NCI-H69 (cell line): Measurements from ENCODE around the gene TEX10.

Source experiments
- DNase-seq: peaks from one replicate; lab custom pipeline; 2025; lab: John Stamatoyannopoulos, UW

Gene TEX10

GRCh38 chr9:100284247-100284646, 68.5 kb downstream of the TEX10 start:
- DNase-seq = no peak

DNA sequence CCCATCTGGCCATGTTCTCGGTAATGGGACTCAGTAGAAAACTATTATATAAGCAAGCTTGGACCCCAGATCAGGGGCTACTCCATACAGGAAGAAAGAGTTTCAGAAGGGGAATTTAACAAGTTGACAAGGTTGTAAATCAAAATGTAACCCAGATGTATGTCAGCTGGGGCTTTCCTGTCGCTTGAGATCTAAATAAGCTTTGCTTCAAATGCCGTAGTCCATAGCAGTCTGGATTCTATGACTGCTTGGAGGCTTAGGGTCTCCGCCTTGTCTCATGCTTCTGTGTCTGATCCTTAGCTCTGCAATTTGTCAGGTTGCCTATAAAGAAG, 70.4 kb downstream of the TEX10 start:
- DNase-seq = no peak

GRCh38 chr9:100281676-100282387, 70.9 kb downstream of the TEX10 start:
- DNase-seq = no peak

- no peak for DNase-seq
These were observed 71.7 kb downstream of the TEX10 start for GRCh38 chr9:100281066-100281465.

DNA sequence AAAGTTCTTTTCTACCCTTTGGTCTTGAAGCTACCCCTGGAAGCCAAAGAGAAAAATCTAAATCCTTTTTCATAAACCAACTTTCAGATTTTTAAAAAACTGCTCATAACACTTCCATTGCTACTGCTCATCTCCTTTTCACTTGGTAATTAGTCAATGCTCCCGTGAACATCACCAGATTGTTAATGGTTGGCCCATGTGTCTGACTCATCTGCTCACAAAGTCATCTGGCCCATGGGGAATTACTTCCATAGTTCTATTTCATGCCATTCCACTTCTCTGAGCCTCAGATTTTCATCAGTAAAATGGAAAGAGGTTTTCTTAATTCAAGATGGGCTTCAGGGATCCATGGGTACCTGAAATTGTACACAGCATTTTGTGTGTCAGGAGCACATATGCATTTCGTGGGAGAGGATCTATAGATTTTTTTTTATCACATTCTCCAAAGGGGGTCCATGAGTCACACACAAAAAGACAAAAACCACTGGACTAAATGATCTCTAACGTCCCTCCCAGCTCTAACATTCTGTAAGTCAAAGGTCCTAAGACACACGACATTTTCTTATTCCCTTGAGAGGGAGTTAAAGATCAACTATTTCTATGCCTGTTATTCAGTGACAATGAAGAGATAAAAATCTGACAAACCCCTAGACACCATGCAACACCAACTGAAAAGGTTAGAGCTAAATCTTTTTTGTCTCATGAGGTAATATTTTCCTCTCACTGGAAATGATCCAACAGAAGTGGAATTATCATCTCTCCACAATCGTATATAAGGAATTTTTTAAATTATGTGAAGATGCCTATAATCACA, 75.4 kb downstream of the TEX10 start:
- DNase-seq = no peak

- DNase-seq = no peak
These were observed 83.1 kb downstream of the TEX10 start for GRCh38 chr9:100269656-100270055.

- DNase-seq = no peak
These were observed 84.5 kb downstream of the TEX10 start for GRCh38 chr9:100268271-100268670.

DNA sequence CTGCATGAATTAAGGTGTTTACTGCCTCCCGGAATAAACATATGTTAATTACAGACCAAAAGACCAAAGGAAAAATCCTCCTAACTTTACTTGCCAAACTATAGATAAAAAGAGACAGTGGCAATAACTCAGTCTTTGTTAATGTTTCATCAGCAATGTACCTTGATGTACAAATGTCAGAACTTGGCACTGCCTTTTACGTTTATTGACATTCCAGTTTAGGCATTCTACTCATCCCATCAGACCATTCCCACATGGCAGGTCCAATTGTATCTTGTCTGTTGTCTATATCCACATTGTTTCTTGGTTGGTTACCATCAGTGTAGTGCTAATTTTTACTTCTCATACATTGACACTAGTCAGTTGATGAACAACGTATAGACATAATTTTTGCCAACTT, 85.5 kb downstream of the TEX10 start:
- DNase-seq = no peak
